Umbilical cord (tissue), 2 donors: ENCODE results near the gene CCDC74A. TPM values are rescaled to one million over a fixed set of nuclear protein-coding genes. Genes with fewer than 3 reads are reported as not detected.
"Not testable (repeated sequence)": the region's sequence is repeated elsewhere in the genome, so short reads cannot be mapped to it uniquely, and the experiment has no call there.

ENCODE experiments used
- DNase-seq: peaks from one replicate; pipeline ENCODE4 v3.0.0-alpha.2; 2015; ENCODE audit warnings: low spot score
- total RNA-seq: library from RNA; depleted of rRNA; stranded (reverse); fragments of >200 nt; gene quantifications from one replicate; pipeline ENCODE4 v1.2.3, GENCODE V29; 2014; ENCODE audit warnings: low replicate concordance; ENCODE audit not compliant: insufficient read depth

Gene CCDC74A
- total RNA-seq, 1 donor from 2014 or later, result not detected

DNA sequence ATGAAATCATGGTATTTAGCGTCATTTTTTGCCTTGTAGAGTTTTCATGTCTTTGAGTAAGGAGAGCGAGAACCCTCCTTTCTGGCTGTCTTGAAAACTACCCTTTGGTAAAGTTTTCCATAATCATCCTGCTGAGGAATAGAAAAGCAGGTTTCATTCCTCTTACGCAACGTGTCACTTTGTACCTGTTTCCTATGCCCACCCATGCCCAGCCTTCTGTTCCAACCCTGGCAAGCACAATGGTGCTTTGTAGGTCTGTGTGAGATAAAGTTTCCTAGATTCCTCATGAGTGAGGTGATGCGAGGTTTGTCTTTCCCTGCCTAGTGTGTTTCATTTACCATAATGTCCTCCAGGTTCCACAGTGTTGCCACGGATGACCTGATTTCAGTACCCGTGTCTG is 29.3 kb downstream of the CCDC74A start:
- no peak for DNase-seq

DNA sequence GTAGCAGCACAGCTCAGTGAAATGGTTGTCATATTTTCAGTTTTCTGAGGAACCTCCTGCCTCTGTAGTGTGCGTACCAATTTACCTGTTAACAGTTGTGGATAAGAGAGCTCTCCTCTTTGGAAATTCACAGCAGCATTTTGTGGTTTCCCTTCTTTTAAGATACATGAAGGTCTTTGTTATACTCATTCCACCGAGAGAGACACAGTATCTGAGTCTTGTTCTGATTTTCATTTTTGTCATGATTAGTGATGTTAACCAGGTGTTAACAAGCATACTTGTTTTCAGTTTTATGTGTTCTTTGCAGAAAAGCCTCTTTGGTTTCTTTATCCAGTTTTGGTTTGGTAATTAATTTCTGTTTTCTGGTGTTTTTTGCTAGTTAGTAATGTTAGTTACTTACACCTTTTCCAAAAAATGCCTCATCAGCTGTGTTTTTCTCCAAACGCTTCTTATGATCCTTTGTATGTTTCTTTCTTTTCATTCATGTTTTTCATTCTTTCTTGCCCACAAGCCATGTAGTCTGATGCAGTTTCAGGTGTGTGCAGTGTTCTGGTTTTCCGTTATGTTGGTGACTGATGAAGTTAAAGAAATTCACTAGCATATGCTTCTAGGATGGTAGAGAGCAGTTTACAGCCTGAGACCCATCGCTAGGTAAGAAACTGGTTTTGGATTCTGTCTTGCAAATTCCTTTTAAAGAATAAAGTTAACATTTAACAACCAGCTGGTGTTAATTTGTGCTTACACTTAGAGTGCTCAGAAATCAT is 30.1 kb downstream of the CCDC74A start:
- DNase-seq, result no peak

DNA sequence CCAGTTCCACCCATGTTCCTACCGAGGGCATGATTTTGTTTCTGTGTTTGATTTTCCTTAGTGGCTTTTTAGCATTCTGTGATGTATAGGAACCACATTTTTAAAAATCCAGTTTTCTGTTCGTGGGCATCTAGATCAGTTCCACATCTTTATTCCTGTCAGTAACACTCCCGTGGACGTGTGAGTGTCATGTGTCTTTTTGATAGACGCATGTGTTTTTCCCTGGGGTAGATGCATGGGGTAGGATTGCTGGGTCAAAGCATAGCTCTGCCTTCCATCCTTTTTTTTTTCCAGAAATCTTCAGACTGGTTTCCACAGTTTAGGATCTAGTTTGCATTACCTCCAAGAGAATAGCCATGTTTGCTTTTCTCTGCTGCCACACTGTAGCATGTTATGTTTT is 38.7 kb downstream of the CCDC74A start:
- no peak for DNase-seq

DNA sequence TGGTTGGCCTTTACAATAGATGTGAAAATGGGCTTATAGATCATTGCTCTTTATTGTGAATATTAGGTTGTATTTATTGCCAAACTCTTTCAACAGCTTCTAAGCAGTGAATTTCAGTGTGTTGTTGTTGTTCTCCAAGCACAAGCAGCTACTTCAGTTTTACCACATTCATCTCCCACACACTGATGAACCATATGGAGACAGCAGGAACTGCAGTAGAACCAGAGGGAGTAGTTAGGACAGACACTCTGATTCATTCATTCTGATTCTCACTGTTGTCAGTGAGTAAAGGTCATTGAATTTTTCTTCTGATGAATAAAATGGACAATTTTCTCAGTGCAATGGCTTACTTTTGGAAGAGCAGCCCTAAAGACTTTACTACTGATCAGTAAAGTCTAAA is 40.2 kb downstream of the CCDC74A start:
- no peak for DNase-seq

DNA sequence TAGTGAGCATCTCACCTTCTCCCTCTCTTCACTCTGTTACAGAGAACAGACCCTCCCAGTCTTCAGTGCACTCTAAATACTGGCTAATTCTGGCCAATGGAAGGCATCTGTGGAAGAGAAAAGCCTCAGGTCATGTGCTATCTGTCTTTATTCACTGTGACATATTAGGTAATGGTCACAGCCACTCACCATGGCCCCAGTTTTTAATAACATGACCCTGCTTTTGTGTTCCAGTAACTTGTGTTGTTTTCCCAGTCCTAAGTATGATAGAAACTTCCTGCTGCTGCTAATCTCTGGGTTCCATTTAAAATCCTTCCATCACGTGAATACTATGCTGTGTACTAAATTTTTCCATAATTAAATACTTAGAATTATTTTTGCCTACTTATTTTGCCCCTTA is 40.7 kb downstream of the CCDC74A start:
- not testable (repeated sequence) for DNase-seq

DNA sequence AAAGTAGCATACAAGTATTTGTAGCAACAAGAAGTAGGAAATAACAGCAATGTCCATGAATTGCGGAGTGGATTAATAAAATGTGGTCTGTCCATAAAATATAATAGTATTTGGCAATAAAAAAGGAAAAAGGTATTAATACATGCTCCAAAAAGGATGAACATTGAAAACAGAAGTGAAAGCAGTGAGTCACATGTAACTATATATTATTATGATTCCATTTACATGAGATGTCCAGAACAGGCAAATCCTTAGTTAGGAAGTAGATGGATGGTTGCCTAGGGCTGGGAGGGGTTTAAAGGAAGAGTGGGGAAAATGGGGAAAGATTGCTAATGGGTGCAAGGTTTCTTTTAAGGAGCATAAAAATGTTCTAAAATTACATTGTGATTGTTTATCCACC is 44.5 kb downstream of the CCDC74A start:
- no peak for DNase-seq

DNA sequence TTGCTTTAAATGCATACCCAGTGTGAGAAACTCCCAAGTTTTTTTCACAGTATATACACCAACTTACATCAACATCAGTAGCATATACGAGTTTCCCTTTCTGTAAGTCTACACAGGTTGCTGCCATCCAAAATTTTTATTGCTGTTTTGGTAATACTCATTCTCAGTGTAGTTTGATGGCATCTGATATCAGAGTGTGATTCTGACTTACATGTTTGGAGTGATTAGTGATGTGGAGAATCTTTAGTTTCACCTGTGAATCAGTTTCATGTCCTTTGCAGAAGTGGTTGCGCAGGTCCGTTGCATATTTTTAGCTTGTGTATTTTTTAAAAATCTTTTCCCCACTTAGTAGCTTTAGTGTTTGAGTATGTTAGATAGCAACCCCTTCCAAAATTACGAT is 50.1 kb downstream of the CCDC74A start:
- DNase-seq, result no peak

DNA sequence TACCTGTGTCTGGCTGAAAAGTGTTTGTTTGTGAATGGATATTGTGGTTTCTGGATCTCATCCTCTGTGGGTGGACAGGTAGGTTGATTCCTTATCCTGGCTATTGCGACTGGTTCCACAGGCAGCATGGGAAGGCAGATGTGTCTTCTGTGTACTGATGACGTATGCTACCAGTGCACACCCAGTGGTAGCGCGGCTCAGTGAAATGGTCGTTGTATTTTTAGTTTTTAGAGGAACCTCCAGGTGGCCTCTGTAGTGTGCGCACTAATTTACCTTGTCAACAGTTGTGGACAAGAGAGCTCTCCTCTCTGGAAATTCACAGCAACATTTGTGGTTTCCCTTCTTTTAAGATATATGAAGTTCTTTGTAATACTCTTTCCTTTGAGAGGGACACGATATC is 52.5 kb downstream of the CCDC74A start:
- DNase-seq, result no peak

Other genes starting within 250 kb of the CCDC74A start
- gene RAB6D, start 163.7 kb upstream of the CCDC74A start, total RNA-seq, result 3.6 TPM
- gene TUBA3D, start 51.8 kb upstream of the CCDC74A start, total RNA-seq, result 5.3 TPM
- gene MZT2A, start 35.5 kb upstream of the CCDC74A start, total RNA-seq, result 59.2 TPM